Duodenal mucosa (tissue), 2 donors: ENCODE measurements around the gene SRSF6.
"Not testable (repeated sequence)": the region's sequence is repeated elsewhere in the genome, so short reads cannot be mapped to it uniquely, and the experiment has no call there.

Experiments
- H3K27ac ChIP-seq: one replicate; pipeline ENCODE4 v1.7.0; 2013; ENCODE audit warnings: low read depth, low read length
- H3K27me3 ChIP-seq, 2 donors: one replicate each; pipeline ENCODE4 v1.7.0; 2013; ENCODE audit warnings: low read length in 2 of 2, control low read depth in 1 of 2; ENCODE audit not compliant: insufficient read depth in 2 of 2, control insufficient read depth in 1 of 2
- H3K36me3 ChIP-seq, 2 donors: one replicate each; pipeline ENCODE4 v1.7.0; 2013; ENCODE audit warnings: low read length in 2 of 2, control low read depth in 1 of 2; ENCODE audit not compliant: insufficient read depth in 2 of 2, control insufficient read depth in 1 of 2
- H3K4me1 ChIP-seq, 2 donors: one replicate each; pipeline ENCODE4 v1.7.0; 2013; ENCODE audit warnings: low read length in 2 of 2, control low read depth in 1 of 2; ENCODE audit not compliant: insufficient read depth in 2 of 2, control insufficient read depth in 1 of 2
- H3K4me3 ChIP-seq, 2 donors: one replicate each; pipeline ENCODE4 v1.7.0; 2013; ENCODE audit warnings: low read length in 2 of 2, low read depth in 1 of 2
- H3K9ac ChIP-seq, 2 donors: one replicate each; pipeline ENCODE4 v1.7.0; 2013; ENCODE audit warnings: low read length in 2 of 2, low read depth in 1 of 2
- H3K9me3 ChIP-seq, 2 donors: one replicate each; pipeline ENCODE4 v1.7.0; 2013; ENCODE audit warnings: low read length in 2 of 2, control low read depth in 1 of 2; ENCODE audit not compliant: control insufficient read depth in 1 of 2

Gene SRSF6

GRCh38 chr20:43457640-43458421 is at the start of gene SRSF6:
Gene SRSF6 (plus strand): TSS chr20:43457896. CDS start chr20:43458034, 138 bp downstream.
- Histone ChIP-seq H3K36me3 (peaks cover 27 to 36% of the 10 kb centered on the region in 2 donors), H3K9ac (peak within 1 kb of the TSS; percentile 86 to 99), H3K27ac (peak within 1 kb of the TSS; percentile 100), H3K9me3 (no peaks in the 10 kb centered on the region), H3K4me3 (peak within 1 kb of the TSS; percentile 83 to 94), H3K27me3 (peaks cover 0 to 4% of the 10 kb centered on the region in 2 donors), H3K4me1 (peaks cover 12 to 19% of the 10 kb centered on the region in 2 donors)

GRCh38 chr20:43408848-43409576 is 48.7 kb upstream of the SRSF6 start:
- Histone ChIP-seq H3K4me3 (no peak overlapping the region), H3K27me3 (no peaks in the 10 kb centered on the region), H3K4me1 (no peaks in the 10 kb centered on the region), H3K9me3 (peaks cover 2 to 6% of the 10 kb centered on the region in 2 donors), H3K27ac (no peak overlapping the region), H3K9ac (no peak overlapping the region), H3K36me3 (no peaks in the 10 kb centered on the region)

GRCh38 chr20:43409577-43409913 is 48.2 kb upstream of the SRSF6 start:
- Histone ChIP-seq H3K4me3 (no peak overlapping the region), H3K36me3 (no peaks in the 10 kb centered on the region), H3K27me3 (no peaks in the 10 kb centered on the region), H3K4me1 (no peaks in the 10 kb centered on the region), H3K27ac (no peak overlapping the region), H3K9ac (no peak overlapping the region), H3K9me3 (peaks cover 2 to 6% of the 10 kb centered on the region in 2 donors)

- Histone ChIP-seq H3K4me3 (no peak overlapping the region), H3K9me3 (peaks cover 3 to 11% of the 10 kb centered on the region in 2 donors), H3K27ac (no peak overlapping the region), H3K9ac (no peak overlapping the region), H3K36me3 (no peaks in the 10 kb centered on the region), H3K27me3 (no peaks in the 10 kb centered on the region), H3K4me1 (no peaks in the 10 kb centered on the region)
Observed at GRCh38 chr20:43415661-43416430, 41.9 kb upstream of the SRSF6 start.

- no peaks in the 10 kb centered on the region for H3K27me3 ChIP-seq
- no peaks in the 10 kb centered on the region for H3K4me1 ChIP-seq
- no peak overlapping the region for H3K27ac ChIP-seq
- peaks cover 3 to 11% of the 10 kb centered on the region in 2 donors for H3K9me3 ChIP-seq
- H3K4me3 ChIP-seq, result no peak overlapping the region
- H3K36me3 ChIP-seq, result no peaks in the 10 kb centered on the region
- H3K9ac ChIP-seq, result no peak overlapping the region
Observed at GRCh38 chr20:43416591-43417228, 41.0 kb upstream of the SRSF6 start.

- H3K4me1 ChIP-seq, result no peaks in the 10 kb centered on the region
- peaks cover 3 to 11% of the 10 kb centered on the region in 2 donors for H3K9me3 ChIP-seq
- no peaks in the 10 kb centered on the region for H3K27me3 ChIP-seq
- no peak overlapping the region for H3K4me3 ChIP-seq
- no peaks in the 10 kb centered on the region for H3K36me3 ChIP-seq
- no peak overlapping the region for H3K9ac ChIP-seq
- no peak overlapping the region for H3K27ac ChIP-seq
Observed at GRCh38 chr20:43420192-43420591, 37.5 kb upstream of the SRSF6 start.

- not testable (repeated sequence) for H3K4me3 ChIP-seq, H3K36me3 ChIP-seq, H3K27me3 ChIP-seq, H3K27ac ChIP-seq, H3K4me1 ChIP-seq, H3K9ac ChIP-seq
- peaks cover 3 to 11% of the 10 kb centered on the region in 2 donors for H3K9me3 ChIP-seq
Observed at GRCh38 chr20:43420913-43421312, 36.8 kb upstream of the SRSF6 start.

- Histone ChIP-seq H3K27me3 (peaks cover 0 to 5% of the 10 kb centered on the region in 2 donors), H3K4me3 (no peak overlapping the region), H3K4me1 (no peaks in the 10 kb centered on the region), H3K9ac (no peak overlapping the region), H3K9me3 (no peaks in the 10 kb centered on the region), H3K36me3 (no peaks in the 10 kb centered on the region), H3K27ac (no peak overlapping the region)
Observed at GRCh38 chr20:43426172-43426571, 31.5 kb upstream of the SRSF6 start.

- Histone ChIP-seq H3K4me3 (no peak overlapping the region), H3K27ac (no peak overlapping the region), H3K9me3 (no peaks in the 10 kb centered on the region), H3K4me1 (no peaks in the 10 kb centered on the region), H3K36me3 (no peaks in the 10 kb centered on the region), H3K9ac (no peak overlapping the region), H3K27me3 (peaks cover 0 to 5% of the 10 kb centered on the region in 2 donors)
Observed at GRCh38 chr20:43430265-43431133, 27.2 kb upstream of the SRSF6 start.
